ENCODE measurements around the gene CRIP2.

CRIP2 gene

GRCh38 chr14:105476831-105477659 lies 2.4 kb downstream of the CRIP2 start:
- no peak for DNase-seq (ENCODE audit: low read depth in 3 of 3)

DNA sequence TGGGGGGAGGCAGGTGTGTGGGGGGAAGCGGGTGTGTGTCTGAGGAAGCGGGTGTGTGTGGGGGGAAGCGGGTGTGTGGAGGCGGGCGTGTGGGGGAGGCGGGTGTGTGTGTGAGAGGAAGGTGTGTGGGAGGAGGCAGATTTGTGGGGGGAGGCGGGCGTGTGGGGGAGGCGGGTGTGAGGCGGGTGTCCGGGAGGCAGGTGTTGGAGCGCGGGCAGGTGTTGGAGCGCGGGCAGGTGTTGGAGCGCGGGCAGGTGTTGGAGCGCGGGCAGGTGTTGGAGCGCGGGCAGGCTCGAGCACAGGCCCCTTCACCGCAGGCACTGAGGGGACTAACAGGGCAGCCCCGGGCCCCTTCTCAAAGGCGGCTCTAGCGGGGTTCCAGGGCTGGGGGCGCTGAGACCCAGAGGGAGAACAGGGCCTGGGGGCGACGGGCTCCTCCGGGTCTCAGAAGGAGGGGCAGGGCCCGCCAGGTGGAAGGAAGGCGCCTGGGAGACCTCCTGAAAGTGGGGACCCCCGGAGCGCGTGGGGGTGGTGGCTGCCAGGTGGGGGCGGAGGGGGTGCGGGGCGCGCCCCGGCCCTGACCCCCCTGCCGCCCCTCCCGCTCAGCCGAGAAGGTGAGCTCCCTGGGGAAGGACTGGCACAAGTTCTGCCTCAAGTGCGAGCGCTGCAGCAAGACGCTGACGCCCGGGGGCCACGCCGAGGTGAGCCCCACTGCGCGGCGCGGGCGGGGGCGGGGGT lies 3.2 kb downstream of the CRIP2 start:
- no peak for DNase-seq (ENCODE audit: low read depth in 3 of 3)

- DNase-seq (ENCODE audit: low read depth in 3 of 3), result no peak
Measured at GRCh38 chr14:105478398-105479251, 4.0 kb downstream of the CRIP2 start.

GRCh38 chr14:105479431-105480158 lies 5.0 kb downstream of the CRIP2 start:
- no peak for DNase-seq (ENCODE audit: low read depth in 3 of 3)

DNA sequence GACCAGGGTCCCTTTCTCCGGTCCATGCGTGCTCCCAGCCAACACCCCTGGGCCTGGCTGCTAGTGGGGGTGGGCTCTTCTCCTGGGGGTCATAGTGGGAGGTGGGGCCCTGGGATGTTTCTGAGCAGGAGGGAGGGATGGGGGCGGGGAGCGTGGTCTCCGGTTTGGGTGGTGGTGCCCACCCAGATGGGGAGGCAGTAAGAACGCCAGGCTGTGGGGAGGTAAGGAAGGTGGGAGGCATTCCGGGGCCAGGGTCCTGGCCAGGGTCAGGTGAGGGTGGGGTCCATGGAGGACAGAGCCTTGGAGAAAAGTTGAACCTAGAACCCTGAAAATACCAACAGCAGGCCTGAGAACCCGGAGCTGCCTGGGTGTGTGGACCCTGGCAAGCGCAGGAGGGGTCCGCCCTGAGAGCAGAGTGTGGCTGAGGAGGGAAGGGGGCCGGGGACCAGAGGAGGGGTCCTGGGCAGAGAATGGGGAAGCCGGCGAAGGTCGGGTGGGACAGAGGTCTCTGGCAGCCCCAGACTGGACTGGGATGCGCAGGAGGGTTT lies 5.7 kb downstream of the CRIP2 start:
- DNase-seq (ENCODE audit: low read depth in 3 of 3), result no peak

GRCh38 chr14:105480807-105481801 lies 6.5 kb downstream of the CRIP2 start:
- DNase-seq (ENCODE audit: low read depth in 3 of 3), result peak; percentile 79 to 87 (median 81)

DNA sequence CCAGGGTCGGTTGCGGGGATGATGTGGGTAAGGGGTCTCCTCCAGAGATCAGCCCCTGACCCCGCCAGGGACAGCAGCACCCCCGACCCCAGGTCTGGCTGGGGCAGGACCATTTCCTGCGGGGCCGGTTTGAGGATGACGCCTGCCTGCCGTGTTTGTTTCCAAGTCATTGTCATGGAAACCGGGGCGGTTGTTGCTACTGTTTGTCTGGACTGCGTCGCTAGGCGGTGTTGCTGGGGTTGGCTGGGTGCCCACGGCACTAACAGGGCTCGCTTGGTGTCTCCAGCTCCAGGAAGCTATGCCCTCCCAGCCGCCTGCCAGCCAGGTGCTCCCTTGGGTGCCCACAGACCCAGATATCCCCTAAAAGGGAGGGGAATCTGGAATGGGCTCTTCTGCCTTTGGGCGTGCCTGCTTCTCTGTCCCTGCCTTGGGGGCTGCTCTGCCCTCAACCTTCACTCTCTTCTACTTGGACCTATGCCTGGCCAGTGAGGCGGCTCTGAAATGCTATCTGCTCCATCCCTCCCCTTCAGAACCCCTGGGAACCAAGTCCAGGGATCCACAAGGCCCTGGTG lies 7.4 kb downstream of the CRIP2 start:
- peak; percentile 75 to 89 (median 88) for DNase-seq (ENCODE audit: low read depth in 3 of 3)

DNA sequence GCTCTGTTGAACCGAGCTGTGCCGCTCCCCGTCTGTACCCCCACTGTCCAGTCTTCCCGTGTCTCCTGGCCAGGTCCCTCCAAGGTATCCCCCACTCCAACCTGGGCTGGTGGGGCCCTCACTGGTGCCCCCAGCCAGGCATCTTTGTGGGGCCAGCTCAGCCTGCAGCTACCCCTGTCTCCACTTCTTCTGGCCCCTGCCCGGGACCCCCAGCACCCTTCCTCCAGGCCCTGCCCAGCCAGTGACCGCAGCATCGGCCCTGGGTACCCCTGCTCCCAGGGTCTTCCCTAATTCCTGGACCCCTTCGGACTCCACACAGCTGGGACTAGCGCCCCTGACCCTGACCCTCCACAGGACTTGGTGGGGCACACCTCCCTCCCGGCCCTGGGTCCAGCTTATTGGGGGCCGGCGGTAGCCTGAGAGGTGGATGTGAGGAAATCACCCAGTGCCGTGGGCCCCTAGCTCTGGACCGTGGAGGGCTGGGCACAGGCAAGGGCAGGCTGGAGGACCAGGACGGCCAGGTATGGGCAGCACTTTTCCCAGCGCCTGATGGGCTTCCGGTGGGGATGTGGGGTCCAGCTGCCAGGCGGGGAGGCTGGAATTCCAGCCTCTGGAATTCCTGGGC lies 8.0 kb downstream of the CRIP2 start:
- no peak for DNase-seq (ENCODE audit: low read depth in 3 of 3)

DNA sequence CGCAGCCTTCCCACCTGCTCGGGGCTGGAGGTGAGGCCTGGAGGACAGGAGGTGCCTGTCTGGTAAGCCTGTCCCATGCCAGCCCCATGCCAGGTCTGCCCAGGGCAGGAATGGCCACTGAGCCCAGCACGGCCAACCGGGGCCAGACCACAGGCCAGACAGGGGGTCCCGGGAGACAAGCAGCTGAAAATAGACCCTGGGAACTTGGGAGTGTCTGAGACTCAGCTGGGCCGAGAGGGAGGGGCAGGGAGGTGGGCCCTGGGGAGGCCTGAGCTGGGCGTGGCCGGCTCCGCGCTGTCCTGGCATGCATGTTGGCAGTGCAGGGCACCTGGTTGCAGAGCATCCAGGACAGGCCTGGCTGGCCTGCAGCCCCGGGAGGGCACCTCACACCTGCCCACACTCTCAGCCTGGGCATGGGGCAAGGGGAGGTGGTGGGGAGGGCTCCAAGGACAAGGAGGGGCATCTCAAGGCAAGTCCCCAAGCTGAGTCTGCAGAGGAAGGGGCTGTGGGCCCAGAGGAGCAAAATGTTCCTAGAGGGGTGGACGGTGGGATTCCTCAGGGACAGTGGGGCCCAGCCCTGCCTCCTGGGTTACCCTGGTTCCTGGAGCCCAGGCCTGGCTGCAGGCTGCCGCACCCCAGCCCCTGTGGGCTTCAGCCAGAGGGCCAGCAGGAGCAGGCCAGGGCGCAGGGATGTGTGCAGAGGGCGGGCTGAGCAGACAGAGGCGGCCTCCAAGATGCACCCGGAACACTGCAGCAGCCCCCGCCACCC lies 8.9 kb downstream of the CRIP2 start:
- DNase-seq (ENCODE audit: low read depth in 3 of 3), result no peak

DNA sequence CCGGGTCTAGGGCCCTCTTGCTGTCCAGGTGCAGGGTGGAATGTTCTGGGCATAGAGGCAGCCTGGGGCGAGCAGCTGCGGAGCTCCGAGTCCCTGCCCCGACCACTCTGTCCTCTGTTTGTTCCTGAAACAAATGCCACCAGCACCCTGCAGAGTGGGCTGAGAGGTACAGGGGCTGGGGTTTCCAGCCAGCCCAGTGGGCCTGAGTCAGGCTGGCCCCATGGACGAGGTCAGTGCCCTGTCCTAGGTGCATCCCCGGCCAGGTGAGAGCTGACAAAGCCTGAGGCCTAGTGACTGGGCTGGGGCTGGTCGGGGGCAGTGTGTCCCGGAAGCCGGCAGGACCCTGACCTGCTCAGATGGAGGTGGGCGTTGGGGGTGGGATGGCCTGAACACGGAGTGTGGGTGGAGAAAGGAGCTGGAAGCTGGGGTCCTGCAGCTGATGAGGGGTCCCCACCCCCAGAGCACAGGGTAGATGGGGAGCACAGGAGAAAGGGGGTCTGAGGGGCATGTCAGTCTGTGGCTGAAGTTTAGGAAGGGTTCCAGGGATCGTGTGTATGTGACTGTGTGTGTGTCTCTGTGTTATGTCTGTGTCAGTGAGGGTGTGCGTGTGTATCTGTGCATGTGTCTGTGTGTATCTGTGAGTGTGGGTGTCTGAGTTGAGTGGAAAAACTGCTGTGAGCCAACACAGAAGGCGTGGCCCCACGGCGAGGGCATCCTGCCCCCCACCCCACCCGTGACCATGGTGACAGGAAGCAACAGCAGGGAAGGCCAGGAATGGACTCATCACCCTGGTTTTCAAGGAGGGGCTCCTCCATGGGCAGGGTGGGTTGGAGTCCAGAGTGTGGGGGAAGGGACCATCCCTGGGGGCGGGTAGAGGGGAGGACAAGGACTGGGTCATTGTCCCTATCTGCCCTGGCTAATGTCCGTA lies 9.7 kb downstream of the CRIP2 start:
- no peak for DNase-seq (ENCODE audit: low read depth in 3 of 3)

GRCh38 chr14:105484997-105485393 lies 10.4 kb downstream of the CRIP2 start:
- no peak for DNase-seq (ENCODE audit: low read depth in 3 of 3)

- peak in 1 of 3 experiments; percentile 34 for DNase-seq (ENCODE audit: low read depth in 3 of 3)
Measured at GRCh38 chr14:105485739-105486162, 11.1 kb downstream of the CRIP2 start.

- no peak for DNase-seq (ENCODE audit: low read depth in 3 of 3)
Measured at GRCh38 chr14:105486163-105486973, 11.7 kb downstream of the CRIP2 start, which contains the start of gene CRIP1. TSS of gene CRIP1 (plus strand) at chr14:105486886. CDS start at chr14:105487260, 374 bp downstream.

DNA sequence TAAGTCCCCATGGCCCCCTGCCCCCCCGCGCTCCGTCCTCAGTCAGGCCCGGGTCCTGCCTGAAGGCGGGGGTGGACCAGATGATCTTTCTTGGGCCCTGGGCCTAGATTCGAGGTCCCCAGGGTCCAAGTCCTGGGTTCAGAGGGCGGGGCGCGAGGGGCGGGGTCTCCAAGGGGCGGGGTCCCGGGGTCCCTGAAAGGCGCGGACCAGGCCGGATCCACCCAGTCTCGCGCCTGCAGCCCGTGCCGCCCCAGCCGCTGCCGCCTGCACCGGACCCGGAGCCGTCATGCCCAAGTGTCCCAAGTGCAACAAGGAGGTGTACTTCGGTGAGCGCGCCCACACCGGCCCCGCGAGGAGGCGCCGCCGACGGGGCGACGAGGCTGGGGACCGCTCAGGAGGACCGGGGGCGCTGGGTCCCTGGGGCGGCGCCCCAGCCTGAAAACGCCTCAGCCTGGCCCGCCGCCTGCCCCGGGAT lies 12.4 kb downstream of the CRIP2 start:
- peak in 1 of 3 experiments; percentile 65 for DNase-seq (ENCODE audit: low read depth in 3 of 3)

- peak in 1 of 3 experiments; percentile 57 for DNase-seq (ENCODE audit: low read depth in 3 of 3)
Measured at GRCh38 chr14:105487449-105487985, 12.9 kb downstream of the CRIP2 start.

Data from stimulated activated CD4-positive, alpha-beta T cell treated with anti-CD3 and anti-CD28 coated beads, TNF-alpha, amount 100 ng/mL, for 24 hours (primary cell).